H9 (cell line): ENCODE data around the gene GALT. TPM values are rescaled to one million over a fixed set of nuclear protein-coding genes. Genes with fewer than 3 reads are reported as not detected.

ENCODE experiments used
- DNase-seq: peaks from one replicate; pipeline ENCODE4 v3.0.0-alpha.2; 2017
- H2AFZ ChIP-seq: one replicate; pipeline ENCODE4 v1.6.1; 2013; ENCODE audit warnings: mild to moderate bottlenecking, low read length, control low read depth, moderate library complexity
- H2AK5ac ChIP-seq: 2 replicates; pipeline ENCODE4 v1.6.1; 2013; ENCODE audit warnings: low read length, control low read depth, mixed read lengths; ENCODE audit not compliant: insufficient read length
- H2BK120ac ChIP-seq: one replicate; pipeline ENCODE4 v1.6.1; 2013; ENCODE audit warnings: low read depth, mild to moderate bottlenecking, low read length, control low read depth, inconsistent platforms; ENCODE audit not compliant: poor library complexity, severe bottlenecking
- H2BK12ac ChIP-seq: 2 replicates; pipeline ENCODE4 v1.6.1; 2013; ENCODE audit warnings: low read length, control low read depth, mixed read lengths, low read depth; ENCODE audit not compliant: insufficient read length
- H2BK15ac ChIP-seq: 2 replicates; pipeline ENCODE4 v1.6.1; 2013; ENCODE audit warnings: low read depth, low read length, control low read depth
- H2BK20ac ChIP-seq: one replicate; pipeline ENCODE4 v1.6.1; 2013; ENCODE audit warnings: low read depth, mild to moderate bottlenecking, low read length, control low read depth, inconsistent platforms; ENCODE audit not compliant: poor library complexity, severe bottlenecking
- H2BK5ac ChIP-seq: 2 replicates; pipeline ENCODE4 v1.6.1; 2013; ENCODE audit warnings: low read length, control low read depth, mixed read lengths; ENCODE audit not compliant: insufficient read length
- H3K14ac ChIP-seq: 2 replicates; pipeline ENCODE4 v1.6.1; 2013; ENCODE audit warnings: low read length, control low read depth; ENCODE audit not compliant: insufficient read depth
- H3K18ac ChIP-seq: 2 replicates; pipeline ENCODE4 v1.6.1; 2013; ENCODE audit warnings: low read depth, mild to moderate bottlenecking, mixed read lengths, low read length, control low read depth; ENCODE audit not compliant: insufficient read length
- H3K23ac ChIP-seq: 2 replicates; pipeline ENCODE4 v1.6.1; 2013; ENCODE audit warnings: low read length, control low read depth, mixed read lengths, low read depth; ENCODE audit not compliant: insufficient read length
- H3K23me2 ChIP-seq: 2 replicates; pipeline ENCODE4 v1.6.1; 2013; ENCODE audit warnings: low read depth, mild to moderate bottlenecking, mixed read lengths, low read length, control low read depth; ENCODE audit not compliant: insufficient read length, poor library complexity, severe bottlenecking
- H3K27ac ChIP-seq: 2 replicates; pipeline ENCODE4 v1.5.1; 2013; ENCODE audit warnings: low read length, control low read depth, mixed read lengths, low read depth; ENCODE audit not compliant: insufficient read length
- H3K27me3 ChIP-seq: 2 replicates; pipeline ENCODE4 v1.6.1; 2013; ENCODE audit warnings: low read length, control low read depth, inconsistent platforms; ENCODE audit not compliant: insufficient read depth
- H3K4ac ChIP-seq: 2 replicates; pipeline ENCODE4 v1.6.1; 2013; ENCODE audit warnings: low read depth, mild to moderate bottlenecking, control low read depth, inconsistent platforms, low read length, moderate library complexity
- H3K4me1 ChIP-seq: 2 replicates; pipeline ENCODE4 v1.6.1; 2013; ENCODE audit warnings: low read length, control low read depth, inconsistent platforms; ENCODE audit not compliant: insufficient read depth
- H3K4me2 ChIP-seq: 2 replicates; pipeline ENCODE4 v1.6.1; 2013; ENCODE audit warnings: low read length, control low read depth, mixed read lengths; ENCODE audit not compliant: insufficient read length, insufficient read depth
- H3K56ac ChIP-seq: 2 replicates; pipeline ENCODE4 v1.6.1; 2013; ENCODE audit warnings: low read depth, mild to moderate bottlenecking, mixed read lengths, low read length, control low read depth; ENCODE audit not compliant: insufficient read length
- H3K79me1 ChIP-seq: 2 replicates; pipeline ENCODE4 v1.6.1; 2013; ENCODE audit warnings: low read depth, mild to moderate bottlenecking, moderate library complexity, low read length, control low read depth, inconsistent platforms; ENCODE audit not compliant: insufficient read depth, poor library complexity, severe bottlenecking
- H3K79me2 ChIP-seq: 2 replicates; pipeline ENCODE4 v1.6.1; 2013; ENCODE audit warnings: low read length, control low read depth, inconsistent platforms; ENCODE audit not compliant: insufficient read depth
- H3K9ac ChIP-seq: 2 replicates; pipeline ENCODE4 v1.6.1; 2013; ENCODE audit warnings: low read length, control low read depth, mixed read lengths; ENCODE audit not compliant: insufficient read length; ENCODE audit errors: extremely low read depth
- H3K9me3 ChIP-seq: one replicate; pipeline ENCODE4 v1.6.1; 2013; ENCODE audit warnings: low read depth, low read length, inconsistent platforms; ENCODE audit not compliant: control insufficient read depth
- H3T11ph ChIP-seq: one replicate; pipeline ENCODE4 v1.6.1; 2013; ENCODE audit warnings: mild to moderate bottlenecking, low read length, control low read depth, inconsistent platforms
- H4K20me1 ChIP-seq: one replicate; pipeline ENCODE4 v1.6.1; 2013; ENCODE audit not compliant: control insufficient read depth, insufficient read length, insufficient read depth
- H4K5ac ChIP-seq: 2 replicates; pipeline ENCODE4 v1.6.1; 2013; ENCODE audit warnings: low read depth, mild to moderate bottlenecking, mixed read lengths, low read length, control low read depth; ENCODE audit not compliant: insufficient read length
- H4K8ac ChIP-seq: replicated peaks from 2 replicates; pipeline ENCODE4 v1.6.1; 2013; ENCODE audit warnings: low read length, control low read depth, mixed read lengths, low read depth; ENCODE audit not compliant: insufficient read length
- H4K91ac ChIP-seq: 2 replicates; pipeline ENCODE4 v1.6.1; 2013; ENCODE audit warnings: low read depth, mild to moderate bottlenecking, moderate library complexity, mixed read lengths, low read length, control low read depth; ENCODE audit not compliant: insufficient read length
- H3K27ac Mint-ChIP-seq, 3 experiments: 2 replicates in 2 of 3; 3 replicates in 1 of 3; pipeline ENCODE4 v1.8.0; 2020 to 2021; ENCODE audit warnings: mixed read lengths in 3 of 3, mild to moderate bottlenecking in 1 of 3, moderate library complexity in 1 of 3
- H3K27me3 Mint-ChIP-seq: 2 replicates; pipeline ENCODE4 v1.8.0; 2021; ENCODE audit warnings: low read depth, mild to moderate bottlenecking, moderate library complexity, mixed read lengths
- H3K36me3 Mint-ChIP-seq, 3 experiments: 2 replicates in 2 of 3; 3 replicates in 1 of 3; pipeline ENCODE4 v1.8.0; 2020 to 2021; ENCODE audit warnings: low read depth in 3 of 3, mixed read lengths in 3 of 3; ENCODE audit not compliant: insufficient read depth in 1 of 3
- H3K4me1 Mint-ChIP-seq, 2 experiments: 2 replicates each; pipeline ENCODE4 v1.8.0; 2020; ENCODE audit warnings: mixed read lengths in 2 of 2
- H3K4me3 Mint-ChIP-seq, 2 experiments: 2 replicates in 1 of 2; 3 replicates in 1 of 2; pipeline ENCODE4 v1.8.0; 2020 to 2021; ENCODE audit warnings: mild to moderate bottlenecking in 2 of 2, mixed read lengths in 2 of 2, moderate library complexity in 1 of 2
- H3K9me3 Mint-ChIP-seq, 2 experiments: 2 replicates in 1 of 2; 3 replicates in 1 of 2; pipeline ENCODE4 v1.8.0; 2020; ENCODE audit warnings: mild to moderate bottlenecking in 2 of 2, mixed read lengths in 2 of 2, moderate library complexity in 1 of 2
- CTCF ChIP-seq: fragments of 200-600 bp; sonication (generic); conservative IDR thresholded peaks from 3 replicates; pipeline ENCODE4 v1.8.0; 2021; ENCODE audit warnings: antibody characterized with exemption, mild to moderate bottlenecking
- WGBS: extraction: QIAGEN DNeasy Blood & Tissue Kit; methylation state at CpG from one replicate; pipeline ENCODE4 v1.1.7; 2013; ENCODE audit warnings: missing lambda C conversion rate, low lambda C conversion rate, mixed read lengths; ENCODE audit not compliant: insufficient read length; ENCODE audit errors: extremely low coverage; 5-methylcytosine and 5-hydroxymethylcytosine counted together
- total RNA-seq: library from RNA; stranded (reverse); gene quantifications from 2 replicates; pipeline ENCODE4 v1.2.1, GENCODE V29; 2021

Gene GALT
- total RNA-seq, 1 experiment from 2014 or later: 41.5 TPM

GRCh38 chr9:34647651-34648050 is 1.2 kb downstream of the GALT start:
- DNase-seq: no peak
- no peaks in the 10 kb centered on the region for H3K79me1 ChIP-seq
- no peak overlapping the region for H2BK12ac ChIP-seq
- no peaks in the 10 kb centered on the region for H3K9me3 Mint-ChIP-seq
- no peaks in the 10 kb centered on the region; the same call in 1 of the 2 replicates for H3K27me3 Mint-ChIP-seq
- no peak overlapping the region for H3T11ph ChIP-seq
- H3K4me3 Mint-ChIP-seq: peak overlapping the region; percentile 85 to 93
- H3K56ac ChIP-seq: no peak overlapping the region
- no peak for TF ChIP-seq CTCF
- H3K27ac ChIP-seq: no peak overlapping the region
- H3K79me2 ChIP-seq: peaks cover 2% of the 10 kb centered on the region; the same call in 1 of the 2 replicates
- no peak overlapping the region for H2AK5ac ChIP-seq
- H2BK120ac ChIP-seq: no peak overlapping the region
- H2AFZ ChIP-seq: no peak overlapping the region
- H4K20me1 ChIP-seq: peaks cover 3% of the 10 kb centered on the region
- no peak overlapping the region for H4K91ac ChIP-seq
- peaks cover 17 to 28% (median 24%) of the 10 kb centered on the region in 3 experiments; a peak in 6 of 7 replicates for H3K36me3 Mint-ChIP-seq
- peaks cover 16% of the 10 kb centered on the region for H3K23me2 ChIP-seq
- H3K23ac ChIP-seq: no peak overlapping the region
- peaks cover 13% of the 10 kb centered on the region; the same call in 1 of the 2 replicates for H3K4me1 ChIP-seq
- H3K4ac ChIP-seq: no peak overlapping the region
- peak overlapping the region; percentile 28 for H3K9ac ChIP-seq
- no CpG with 5 or more reads among the region's 10 CpGs for WGBS
- H3K14ac ChIP-seq: peak overlapping the region; percentile 41; the same call in 1 of the 2 replicates
- no peak overlapping the region for H2BK15ac ChIP-seq
- H3K18ac ChIP-seq: no peak overlapping the region
- H4K5ac ChIP-seq: no peak overlapping the region
- peak overlapping the region; percentile 94 for H3K4me2 ChIP-seq
- no peaks in the 10 kb centered on the region for H3K27me3 ChIP-seq
- H2BK20ac ChIP-seq: no peak overlapping the region
- no peak overlapping the region for H2BK5ac ChIP-seq
- peaks cover 41 to 48% of the 10 kb centered on the region in 2 experiments for H3K4me1 Mint-ChIP-seq
- H3K27ac Mint-ChIP-seq: peak overlapping the region in 1 of 3 experiments; percentile 88; a peak in 2 of 7 replicates
- no peak overlapping the region for H4K8ac ChIP-seq
- H3K9me3 ChIP-seq: no peaks in the 10 kb centered on the region
